Measurements from ENCODE around the gene HNF1B.

Gene HNF1B

GRCh38 chr17:37761059-37761458, 16.2 kb upstream of the HNF1B start:
- DNase-seq (ENCODE audit: low read depth), result no peak

GRCh38 chr17:37759014-37759637, 14.3 kb upstream of the HNF1B start:
- DNase-seq (ENCODE audit: low read depth), result no peak

- no peak for DNase-seq (ENCODE audit: low read depth)
Measured at GRCh38 chr17:37756051-37756450, 11.2 kb upstream of the HNF1B start.

GRCh38 chr17:37755455-37755854, 10.6 kb upstream of the HNF1B start:
- DNase-seq (ENCODE audit: low read depth), result no peak

GRCh38 chr17:37754363-37754762, 9.5 kb upstream of the HNF1B start:
- no peak for DNase-seq (ENCODE audit: low read depth)

GRCh38 chr17:37752482-37752881, 7.6 kb upstream of the HNF1B start:
- peak; percentile 36 for DNase-seq (ENCODE audit: low read depth)

- DNase-seq (ENCODE audit: low read depth), result no peak
Measured at GRCh38 chr17:37750768-37751475, 6.1 kb upstream of the HNF1B start.

GRCh38 chr17:37750292-37750691, 5.4 kb upstream of the HNF1B start:
- DNase-seq (ENCODE audit: low read depth), result no peak

GRCh38 chr17:37747222-37747621, 2.4 kb upstream of the HNF1B start:
- DNase-seq (ENCODE audit: low read depth), result no peak

- no peak for DNase-seq (ENCODE audit: low read depth)
Measured at GRCh38 chr17:37746617-37747016, 1.8 kb upstream of the HNF1B start.

- no peak for DNase-seq (ENCODE audit: low read depth)
Measured at GRCh38 chr17:37745801-37746426, 1.1 kb upstream of the HNF1B start.

GRCh38 chr17:37744633-37744927, 279 bp downstream of the HNF1B start:
- DNase-seq (ENCODE audit: low read depth), result no peak

GRCh38 chr17:37743875-37744632, 805 bp downstream of the HNF1B start:
- no peak for DNase-seq (ENCODE audit: low read depth)

GRCh38 chr17:37743612-37743874, 1.3 kb downstream of the HNF1B start:
- no peak for DNase-seq (ENCODE audit: low read depth)

- no peak for DNase-seq (ENCODE audit: low read depth)
Measured at GRCh38 chr17:37742762-37743611, 1.9 kb downstream of the HNF1B start.

GRCh38 chr17:37742116-37742761, 2.6 kb downstream of the HNF1B start:
- no peak for DNase-seq (ENCODE audit: low read depth)

- no peak for DNase-seq (ENCODE audit: low read depth)
Measured at GRCh38 chr17:37741341-37742115, 3.3 kb downstream of the HNF1B start.

- DNase-seq (ENCODE audit: low read depth), result no peak
Measured at GRCh38 chr17:37740915-37741314, 3.9 kb downstream of the HNF1B start.

- DNase-seq (ENCODE audit: low read depth), result peak; percentile 28
Measured at GRCh38 chr17:37737971-37738370, 6.9 kb downstream of the HNF1B start.

- peak; percentile 18 for DNase-seq (ENCODE audit: low read depth)
Measured at GRCh38 chr17:37737081-37737480, 7.8 kb downstream of the HNF1B start.

- no peak for DNase-seq (ENCODE audit: low read depth)
Measured at GRCh38 chr17:37736428-37736827, 8.4 kb downstream of the HNF1B start.

Data from amniotic epithelial cell (primary cell).